ENCODE results near the gene TSPAN4.

The TSPAN4 gene

DNA sequence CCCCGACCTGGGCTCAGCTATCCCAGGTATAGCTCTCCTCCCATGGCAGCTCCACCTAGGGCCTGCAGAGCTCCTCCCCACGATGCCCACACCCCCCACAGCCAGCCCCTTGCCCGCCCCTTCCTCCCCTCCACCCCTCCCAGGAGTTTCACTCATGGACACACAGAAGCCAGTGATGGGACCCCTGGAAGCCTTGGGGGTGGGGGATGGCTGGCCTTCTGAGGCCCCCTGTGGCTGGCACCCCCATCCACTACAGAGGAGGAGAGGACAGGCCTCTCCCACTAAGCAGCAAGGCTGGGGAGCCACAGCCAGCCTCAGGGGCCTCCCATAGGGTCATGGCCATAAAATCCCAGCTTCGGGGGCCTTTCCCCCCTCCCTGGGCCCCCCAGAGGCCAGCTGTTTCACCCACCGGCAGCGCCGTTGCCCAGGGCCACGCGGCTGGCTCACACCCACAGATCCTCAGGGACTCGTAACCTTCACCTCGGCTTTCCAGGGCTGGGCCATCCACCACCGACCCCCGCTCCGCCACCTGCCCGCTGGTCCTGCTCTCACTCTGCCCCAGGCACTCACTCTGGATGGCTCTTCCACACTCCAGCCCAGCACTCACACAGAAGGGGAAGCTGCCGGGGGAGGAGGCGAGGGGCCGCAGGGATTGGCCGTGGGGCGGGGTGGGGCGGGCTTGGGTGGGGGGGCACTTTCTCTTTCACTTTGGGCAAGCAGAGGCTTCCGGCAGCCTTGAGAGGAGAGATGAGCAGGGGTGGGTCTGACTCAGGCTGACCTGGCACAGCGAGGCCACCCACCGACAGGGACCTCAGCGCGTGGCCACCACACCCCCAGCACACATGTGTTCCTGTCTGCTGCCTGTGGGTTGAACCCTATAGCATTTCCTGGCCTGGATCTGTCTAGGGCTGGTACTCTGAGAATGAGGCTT, 46.8 kb upstream of the TSPAN4 start (continued):
- TF ChIP-seq, protein P1, sequence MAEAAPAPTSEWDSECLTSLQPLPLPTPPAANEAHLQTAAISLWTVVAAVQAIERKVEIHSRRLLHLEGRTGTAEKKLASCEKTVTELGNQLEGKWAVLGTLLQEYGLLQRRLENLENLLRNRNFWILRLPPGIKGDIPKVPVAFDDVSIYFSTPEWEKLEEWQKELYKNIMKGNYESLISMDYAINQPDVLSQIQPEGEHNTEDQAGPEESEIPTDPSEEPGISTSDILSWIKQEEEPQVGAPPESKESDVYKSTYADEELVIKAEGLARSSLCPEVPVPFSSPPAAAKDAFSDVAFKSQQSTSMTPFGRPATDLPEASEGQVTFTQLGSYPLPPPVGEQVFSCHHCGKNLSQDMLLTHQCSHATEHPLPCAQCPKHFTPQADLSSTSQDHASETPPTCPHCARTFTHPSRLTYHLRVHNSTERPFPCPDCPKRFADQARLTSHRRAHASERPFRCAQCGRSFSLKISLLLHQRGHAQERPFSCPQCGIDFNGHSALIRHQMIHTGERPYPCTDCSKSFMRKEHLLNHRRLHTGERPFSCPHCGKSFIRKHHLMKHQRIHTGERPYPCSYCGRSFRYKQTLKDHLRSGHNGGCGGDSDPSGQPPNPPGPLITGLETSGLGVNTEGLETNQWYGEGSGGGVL (tag by site-specific recombination; IDR thresholded peaks at IDR 0.05), result peak; percentile 62; the same call in 1 of the 2 replicates
- no peak for TF ChIP-seq ZNF544 (tag by site-specific recombination; IDR thresholded peaks at IDR 0.05)
- no peak for TF ChIP-seq ZNF157 (tag by site-specific recombination; IDR thresholded peaks at IDR 0.05)
- TF ChIP-seq SP3 (tag by site-specific recombination; IDR thresholded peaks at IDR 0.05), result no peak
- TF ChIP-seq, protein P2, sequence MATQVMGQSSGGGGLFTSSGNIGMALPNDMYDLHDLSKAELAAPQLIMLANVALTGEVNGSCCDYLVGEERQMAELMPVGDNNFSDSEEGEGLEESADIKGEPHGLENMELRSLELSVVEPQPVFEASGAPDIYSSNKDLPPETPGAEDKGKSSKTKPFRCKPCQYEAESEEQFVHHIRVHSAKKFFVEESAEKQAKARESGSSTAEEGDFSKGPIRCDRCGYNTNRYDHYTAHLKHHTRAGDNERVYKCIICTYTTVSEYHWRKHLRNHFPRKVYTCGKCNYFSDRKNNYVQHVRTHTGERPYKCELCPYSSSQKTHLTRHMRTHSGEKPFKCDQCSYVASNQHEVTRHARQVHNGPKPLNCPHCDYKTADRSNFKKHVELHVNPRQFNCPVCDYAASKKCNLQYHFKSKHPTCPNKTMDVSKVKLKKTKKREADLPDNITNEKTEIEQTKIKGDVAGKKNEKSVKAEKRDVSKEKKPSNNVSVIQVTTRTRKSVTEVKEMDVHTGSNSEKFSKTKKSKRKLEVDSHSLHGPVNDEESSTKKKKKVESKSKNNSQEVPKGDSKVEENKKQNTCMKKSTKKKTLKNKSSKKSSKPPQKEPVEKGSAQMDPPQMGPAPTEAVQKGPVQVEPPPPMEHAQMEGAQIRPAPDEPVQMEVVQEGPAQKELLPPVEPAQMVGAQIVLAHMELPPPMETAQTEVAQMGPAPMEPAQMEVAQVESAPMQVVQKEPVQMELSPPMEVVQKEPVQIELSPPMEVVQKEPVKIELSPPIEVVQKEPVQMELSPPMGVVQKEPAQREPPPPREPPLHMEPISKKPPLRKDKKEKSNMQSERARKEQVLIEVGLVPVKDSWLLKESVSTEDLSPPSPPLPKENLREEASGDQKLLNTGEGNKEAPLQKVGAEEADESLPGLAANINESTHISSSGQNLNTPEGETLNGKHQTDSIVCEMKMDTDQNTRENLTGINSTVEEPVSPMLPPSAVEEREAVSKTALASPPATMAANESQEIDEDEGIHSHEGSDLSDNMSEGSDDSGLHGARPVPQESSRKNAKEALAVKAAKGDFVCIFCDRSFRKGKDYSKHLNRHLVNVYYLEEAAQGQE (tag by site-specific recombination; IDR thresholded peaks at IDR 0.05), result no peak
- no peak for TF ChIP-seq ZNF560 (tag by site-specific recombination; IDR thresholded peaks at IDR 0.05; ENCODE audit: borderline replicate concordance)
- TF ChIP-seq, protein P3, sequence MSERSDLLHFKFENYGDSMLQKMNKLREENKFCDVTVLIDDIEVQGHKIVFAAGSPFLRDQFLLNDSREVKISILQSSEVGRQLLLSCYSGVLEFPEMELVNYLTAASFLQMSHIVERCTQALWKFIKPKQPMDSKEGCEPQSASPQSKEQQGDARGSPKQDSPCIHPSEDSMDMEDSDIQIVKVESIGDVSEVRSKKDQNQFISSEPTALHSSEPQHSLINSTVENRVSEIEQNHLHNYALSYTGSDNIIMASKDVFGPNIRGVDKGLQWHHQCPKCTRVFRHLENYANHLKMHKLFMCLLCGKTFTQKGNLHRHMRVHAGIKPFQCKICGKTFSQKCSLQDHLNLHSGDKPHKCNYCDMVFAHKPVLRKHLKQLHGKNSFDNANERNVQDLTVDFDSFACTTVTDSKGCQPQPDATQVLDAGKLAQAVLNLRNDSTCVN (tag by site-specific recombination; optimal IDR thresholded peaks at IDR 0.05), result no peak
- no peak for TF ChIP-seq WT1 (tag by site-specific recombination; IDR thresholded peaks at IDR 0.05)
- TF ChIP-seq, protein P4, sequence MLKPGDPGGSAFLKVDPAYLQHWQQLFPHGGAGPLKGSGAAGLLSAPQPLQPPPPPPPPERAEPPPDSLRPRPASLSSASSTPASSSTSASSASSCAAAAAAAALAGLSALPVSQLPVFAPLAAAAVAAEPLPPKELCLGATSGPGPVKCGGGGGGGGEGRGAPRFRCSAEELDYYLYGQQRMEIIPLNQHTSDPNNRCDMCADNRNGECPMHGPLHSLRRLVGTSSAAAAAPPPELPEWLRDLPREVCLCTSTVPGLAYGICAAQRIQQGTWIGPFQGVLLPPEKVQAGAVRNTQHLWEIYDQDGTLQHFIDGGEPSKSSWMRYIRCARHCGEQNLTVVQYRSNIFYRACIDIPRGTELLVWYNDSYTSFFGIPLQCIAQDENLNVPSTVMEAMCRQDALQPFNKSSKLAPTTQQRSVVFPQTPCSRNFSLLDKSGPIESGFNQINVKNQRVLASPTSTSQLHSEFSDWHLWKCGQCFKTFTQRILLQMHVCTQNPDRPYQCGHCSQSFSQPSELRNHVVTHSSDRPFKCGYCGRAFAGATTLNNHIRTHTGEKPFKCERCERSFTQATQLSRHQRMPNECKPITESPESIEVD (tag by site-specific recombination; IDR thresholded peaks at IDR 0.05), result no peak
- no peak for TF ChIP-seq ZNF747 (tag by site-specific recombination; IDR thresholded peaks at IDR 0.05)
- no peak for TF ChIP-seq TRIM28 (IDR thresholded peaks at IDR 0.05; ENCODE audit: borderline replicate concordance, low read length)
- TF ChIP-seq ZNF350 (tag by site-specific recombination; IDR thresholded peaks at IDR 0.05), result no peak
- TF ChIP-seq OSR2 (tag by site-specific recombination; IDR thresholded peaks at IDR 0.05), result peak; percentile 24; the same call in 1 of the 2 replicates
- no peak for TF ChIP-seq HOXD13 (CRISPR knock-in tag; IDR thresholded peaks at IDR 0.05; ENCODE audit: borderline replicate concordance)
- TF ChIP-seq ZNF549 (tag by site-specific recombination; IDR thresholded peaks at IDR 0.05), result no peak
- TF ChIP-seq FEZF1 (tag by site-specific recombination; IDR thresholded peaks at IDR 0.05), result no peak
- TF ChIP-seq ZNF791 (tag by site-specific recombination; IDR thresholded peaks at IDR 0.05), result no peak
- no peak for TF ChIP-seq MYNN (tag by site-specific recombination; IDR thresholded peaks at IDR 0.05; ENCODE audit: borderline replicate concordance)
- no peak for TF ChIP-seq ZNF621 (tag by site-specific recombination; IDR thresholded peaks at IDR 0.05)
- no peak for TF ChIP-seq ZNF521 (tag by site-specific recombination; IDR thresholded peaks at IDR 0.05)
- TF ChIP-seq, protein P5, sequence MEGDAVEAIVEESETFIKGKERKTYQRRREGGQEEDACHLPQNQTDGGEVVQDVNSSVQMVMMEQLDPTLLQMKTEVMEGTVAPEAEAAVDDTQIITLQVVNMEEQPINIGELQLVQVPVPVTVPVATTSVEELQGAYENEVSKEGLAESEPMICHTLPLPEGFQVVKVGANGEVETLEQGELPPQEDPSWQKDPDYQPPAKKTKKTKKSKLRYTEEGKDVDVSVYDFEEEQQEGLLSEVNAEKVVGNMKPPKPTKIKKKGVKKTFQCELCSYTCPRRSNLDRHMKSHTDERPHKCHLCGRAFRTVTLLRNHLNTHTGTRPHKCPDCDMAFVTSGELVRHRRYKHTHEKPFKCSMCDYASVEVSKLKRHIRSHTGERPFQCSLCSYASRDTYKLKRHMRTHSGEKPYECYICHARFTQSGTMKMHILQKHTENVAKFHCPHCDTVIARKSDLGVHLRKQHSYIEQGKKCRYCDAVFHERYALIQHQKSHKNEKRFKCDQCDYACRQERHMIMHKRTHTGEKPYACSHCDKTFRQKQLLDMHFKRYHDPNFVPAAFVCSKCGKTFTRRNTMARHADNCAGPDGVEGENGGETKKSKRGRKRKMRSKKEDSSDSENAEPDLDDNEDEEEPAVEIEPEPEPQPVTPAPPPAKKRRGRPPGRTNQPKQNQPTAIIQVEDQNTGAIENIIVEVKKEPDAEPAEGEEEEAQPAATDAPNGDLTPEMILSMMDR (tag by site-specific recombination; IDR thresholded peaks at IDR 0.05), result no peak
- TF ChIP-seq ZNF548 (tag by site-specific recombination; IDR thresholded peaks at IDR 0.05), result no peak
- no peak for TF ChIP-seq ZNF174 (tag by site-specific recombination; IDR thresholded peaks at IDR 0.05)
- TF ChIP-seq ZNF221 (tag by site-specific recombination; IDR thresholded peaks at IDR 0.05; ENCODE audit: borderline replicate concordance), result no peak
- no peak for TF ChIP-seq ZNF404 (tag by site-specific recombination; IDR thresholded peaks at IDR 0.05)
- TF ChIP-seq ZNF677 (tag by site-specific recombination; IDR thresholded peaks at IDR 0.05), result no peak
- no peak for TF ChIP-seq ZNF707 (tag by site-specific recombination; IDR thresholded peaks at IDR 0.05)
- TF ChIP-seq ZNF785 (tag by site-specific recombination; IDR thresholded peaks at IDR 0.05), result no peak
- TF ChIP-seq ZSCAN30 (tag by site-specific recombination; IDR thresholded peaks at IDR 0.05), result no peak
- TF ChIP-seq ZNF16 (tag by site-specific recombination; IDR thresholded peaks at IDR 0.05; ENCODE audit: low read depth), result no peak
- no peak for TF ChIP-seq ZNF626 (tag by site-specific recombination; IDR thresholded peaks at IDR 0.05)

Measured in HEK293 (cell line).